K562 (cell line): Measurements from ENCODE around the gene ABR. TPM values are rescaled to one million over a fixed set of nuclear protein-coding genes. Genes with fewer than 3 reads are reported as not detected.

ENCODE experiments used
- ATAC-seq: fragments of 200-7000 bp; cut with Tn5 transposase; 3 replicates; pipeline ENCODE4 v1.9.1; 2020; ENCODE audit warnings: moderate library complexity
- BruUV-seq: library from RNA; stranded (reverse); fragments of 400-500 nt; replicated peaks from 2 replicates; lab custom pipeline; 2021; lab: Mats Ljungman, UMichigan
- CTCF ChIA-PET: fragments of 300-600 bp; formaldehyde crosslinking; extraction: SDS; loops from one replicate; lab custom pipeline; 2021; ENCODE audit warnings: low intra/inter-chr PET ratio; lab: Yijun Ruan, JAX
- POLR2A ChIA-PET: fragments of 300-600, 350-650 bp; sonication (Branson Sonifier 250); formaldehyde crosslinking; extraction: SDS; loops from one replicate; lab custom pipeline; 2021; ENCODE audit warnings: antibody characterized with exemption, inconsistent platforms; lab: Yijun Ruan, JAX
- DNase-seq, 4 experiments: peaks; one replicate each; pipeline versions ENCODE4 v3.0.0 to v3.0.0-alpha.2; 2011 to 2018; ENCODE audit warnings: low spot score in 3 of 4, mixed read lengths in 3 of 4; ENCODE audit errors: extremely low read depth in 1 of 4
- FAIRE-seq: peaks from 2 replicates; lab custom pipeline; 2011; peaks lifted over from hg19 to GRCh38; lab: Jason Lieb, UNC
- H2AFZ ChIP-seq: 2 replicates; pipeline ENCODE4 v1.6.0; 2011; ENCODE audit warnings: low read depth, low read length, control low read depth, inconsistent platforms
- H3K27ac ChIP-seq: fragments of 200-600 bp; 3 replicates; pipeline ENCODE4 v1.8.0; 2011; ENCODE audit warnings: low read depth, mild to moderate bottlenecking, control low read depth, inconsistent platforms, low read length, moderate library complexity, mixed read lengths; ENCODE audit errors: extremely low read depth
- H3K27me3 ChIP-seq, 2 experiments: fragments of 300-600 bp in 1 of 2; 2 replicates in 1 of 2; 3 replicates in 1 of 2; pipeline versions ENCODE4 v1.6.0 to v1.8.0; 2011; ENCODE audit warnings: inconsistent platforms in 2 of 2, low read length in 2 of 2, mild to moderate bottlenecking in 1 of 2, mixed read lengths in 1 of 2, moderate library complexity in 1 of 2; ENCODE audit not compliant: control insufficient read depth in 2 of 2, insufficient read depth in 2 of 2
- H3K36me3 ChIP-seq: fragments of 300-600 bp; 3 replicates; pipeline ENCODE4 v1.8.0; 2011; ENCODE audit warnings: mild to moderate bottlenecking, low read length, inconsistent platforms; ENCODE audit not compliant: control insufficient read depth, insufficient read depth
- H3K4me1 ChIP-seq, 2 experiments: fragments of 200-600 bp in 1 of 2; replicated peaks in 1 of 2; 2 replicates in 1 of 2; 3 replicates in 1 of 2; pipeline versions ENCODE4 v1.5.1 to v1.8.0; 2011; ENCODE audit warnings: inconsistent platforms in 2 of 2, low read length in 2 of 2, mild to moderate bottlenecking in 1 of 2, mixed read lengths in 1 of 2, moderate library complexity in 1 of 2; ENCODE audit not compliant: control insufficient read depth in 2 of 2, insufficient read depth in 2 of 2
- H3K4me2 ChIP-seq: 2 replicates; pipeline ENCODE4 v1.6.1; 2011; ENCODE audit warnings: low read length, control low read depth, inconsistent platforms, mixed read lengths; ENCODE audit not compliant: insufficient read depth
- H3K4me3 ChIP-seq: fragments of 200-600 bp; sonication (generic), shearing (Covaris generic); 2 replicates; pipeline ENCODE4 v1.5.1; 2016; ENCODE audit warnings: control low read depth, inconsistent platforms
- H3K79me2 ChIP-seq: fragments of 200-600 bp; 3 replicates; pipeline ENCODE4 v1.8.0; 2011; ENCODE audit warnings: low read length, inconsistent platforms; ENCODE audit not compliant: control insufficient read depth, insufficient read depth
- H3K9ac ChIP-seq, 2 experiments: 2 replicates each; pipeline versions ENCODE4 v1.6.0 to v1.6.1; 2011; ENCODE audit warnings: low read depth in 2 of 2, low read length in 2 of 2, control low read depth in 1 of 2, inconsistent platforms in 1 of 2, mild to moderate bottlenecking in 1 of 2, mixed read lengths in 1 of 2; ENCODE audit not compliant: insufficient read depth in 1 of 2
- H3K9me1 ChIP-seq: one replicate; pipeline ENCODE4 v1.6.0; 2011; ENCODE audit warnings: inconsistent platforms, mild to moderate bottlenecking, low read length, moderate library complexity; ENCODE audit not compliant: control insufficient read depth, insufficient read depth
- H3K9me3 ChIP-seq: replicated peaks from 2 replicates; pipeline ENCODE4 v1.5.1; 2011; ENCODE audit warnings: low read depth, low read length, inconsistent platforms; ENCODE audit not compliant: control insufficient read depth, insufficient read depth
- H4K20me1 ChIP-seq: replicated peaks from 2 replicates; pipeline ENCODE4 v1.6.1; 2011; ENCODE audit warnings: low read length, inconsistent platforms, mixed read lengths; ENCODE audit not compliant: control insufficient read depth, insufficient read depth
- DACH1 ChIP-seq: fragments of 450-650 bp; IDR thresholded peaks from 2 replicates; pipeline ENCODE4 v1.6.1; 2018; ENCODE audit not compliant: partially characterized antibody
- ELF1 ChIP-seq: fragments of 200-800 bp; sonication (Bioruptor generic); IDR thresholded peaks from 2 replicates; pipeline ENCODE4 v1.6.1; 2016; ENCODE audit warnings: missing genetic modification characterization, missing compliant biosample characterization
- ESRRB ChIP-seq: fragments of 250-450 bp; sonication (Bioruptor Pico); IDR thresholded peaks from 2 replicates; pipeline ENCODE4 v1.5.0; 2020; ENCODE audit warnings: mild to moderate bottlenecking, moderate library complexity, borderline replicate concordance
- ETV1 ChIP-seq: fragments of 450-650 bp; conservative IDR thresholded peaks from 2 replicates; pipeline ENCODE4 v1.6.1; 2016; ENCODE audit warnings: missing genetic modification characterization, control low read depth, low read depth, missing compliant biosample characterization
- FOXK1 ChIP-seq: sonication (generic); formaldehyde crosslinking; IDR thresholded peaks from 2 replicates; pipeline ENCODE4 v1.8.0; 2022; ENCODE audit warnings: missing genetic modification reagents, mild to moderate bottlenecking, borderline replicate concordance
- MYNN ChIP-seq, 2 experiments: sonication (generic); formaldehyde crosslinking in 1 of 2; IDR thresholded peaks; 2 replicates each; pipeline versions ENCODE4 v1.5.0 to v1.6.1; 2016 to 2020; ENCODE audit warnings: antibody characterized with exemption in 1 of 2, missing genetic modification reagents in 1 of 2
- NBN ChIP-seq: fragments of 450-650 bp; IDR thresholded peaks from 2 replicates; pipeline ENCODE4 v1.6.1; 2016; ENCODE audit warnings: low read depth, mild to moderate bottlenecking
- RBM15 ChIP-seq: fragments of 200-400 bp; formaldehyde crosslinking; IDR thresholded peaks from 2 replicates; pipeline ENCODE4 v1.6.1; 2018; ENCODE audit warnings: mild to moderate bottlenecking, low read length, moderate library complexity; ENCODE audit not compliant: insufficient read depth
- ZNF436 ChIP-seq: fragments of 250-450, 450-650 bp; sonication (Bioruptor Pico); formaldehyde crosslinking; IDR thresholded peaks from 2 replicates; pipeline ENCODE4 v1.7.0; 2020; ENCODE audit warnings: mild to moderate bottlenecking
- ZNF766 ChIP-seq: fragments of 200-800 bp; sonication (Bioruptor generic); conservative IDR thresholded peaks from 2 replicates; pipeline ENCODE4 v1.6.1; 2016; ENCODE audit warnings: missing genetic modification characterization, missing compliant biosample characterization
- WGBS: fragments of 100-300 bp; shearing (Covaris generic); methylation state at CpG from one replicate; pipeline ENCODE4 v1.1.6; 2016; ENCODE audit warnings: low coverage, mixed read lengths; ENCODE audit not compliant: insufficient coverage; ENCODE audit errors: missing lambda C conversion rate; 5-methylcytosine and 5-hydroxymethylcytosine counted together
- in situ Hi-C: fragments of 300-500 bp; cut with MboI; formaldehyde crosslinking; loops from 4 replicates; pipeline ENCODE4 v1.15.0; 2018; ENCODE audit warnings: inconsistent platforms, mixed read lengths
- intact Hi-C: fragments of 100-400 bp; cut with micrococcal nuclease; formaldehyde crosslinking; loops from 2 replicates; pipeline ENCODE4 v1.14.2; 2022
- polyA plus RNA-seq, 8 experiments: library from polyadenylated mRNA; depleted of rRNA in 4 of 8; stranded (reverse) in 5 of 8; unstranded in 3 of 8; fragments of >200 nt; fragmentation: Nextera tagmentation in 2 of 8; fragmentation: Illumina TruSeq in 1 of 8; extraction: Ambion mirVana in 2 of 8; extraction: Trizol in 1 of 8; gene quantifications; 2 replicates each; pipeline versions ENCODE4 v1.2.1 to v1.2.3, GENCODE V29; 2011 to 2014; ENCODE audit warnings: inconsistent platforms in 1 of 8, missing spikeins in 1 of 8
- total RNA-seq, 7 experiments: library from RNA; depleted of rRNA in 6 of 7; stranded (reverse); fragments of >200 nt in 6 of 7; fragmentation: Illumina TruSeq in 2 of 7; extraction: Trizol in 2 of 7; gene quantifications; 2 replicates each; pipeline versions ENCODE4 v1.2.1 to v1.2.3, GENCODE V29; 2011 to 2021; ENCODE audit warnings: low replicate concordance in 1 of 7
- TF ChIP-seq, protein P1 (sequence below): fragments of 250-450 bp; sonication (Bioruptor Pico); IDR thresholded peaks from 2 replicates; pipeline ENCODE4 v1.4.0; 2020; ENCODE audit warnings: mild to moderate bottlenecking, moderate library complexity
- TF ChIP-seq, protein P2 (sequence below): fragments of 250-450 bp; sonication (Bioruptor Pico); IDR thresholded peaks from 2 replicates; pipeline ENCODE4 v1.9.0; 2021; ENCODE audit warnings: mild to moderate bottlenecking

Gene ABR
- total and polyA plus RNA-seq, 9 of the 15 experiments (the other 6 are each of a cell fraction or from before 2014, with no cell fraction given): 0.07 to 1.6 (median 0.37) TPM; not detected in 1

DNA sequence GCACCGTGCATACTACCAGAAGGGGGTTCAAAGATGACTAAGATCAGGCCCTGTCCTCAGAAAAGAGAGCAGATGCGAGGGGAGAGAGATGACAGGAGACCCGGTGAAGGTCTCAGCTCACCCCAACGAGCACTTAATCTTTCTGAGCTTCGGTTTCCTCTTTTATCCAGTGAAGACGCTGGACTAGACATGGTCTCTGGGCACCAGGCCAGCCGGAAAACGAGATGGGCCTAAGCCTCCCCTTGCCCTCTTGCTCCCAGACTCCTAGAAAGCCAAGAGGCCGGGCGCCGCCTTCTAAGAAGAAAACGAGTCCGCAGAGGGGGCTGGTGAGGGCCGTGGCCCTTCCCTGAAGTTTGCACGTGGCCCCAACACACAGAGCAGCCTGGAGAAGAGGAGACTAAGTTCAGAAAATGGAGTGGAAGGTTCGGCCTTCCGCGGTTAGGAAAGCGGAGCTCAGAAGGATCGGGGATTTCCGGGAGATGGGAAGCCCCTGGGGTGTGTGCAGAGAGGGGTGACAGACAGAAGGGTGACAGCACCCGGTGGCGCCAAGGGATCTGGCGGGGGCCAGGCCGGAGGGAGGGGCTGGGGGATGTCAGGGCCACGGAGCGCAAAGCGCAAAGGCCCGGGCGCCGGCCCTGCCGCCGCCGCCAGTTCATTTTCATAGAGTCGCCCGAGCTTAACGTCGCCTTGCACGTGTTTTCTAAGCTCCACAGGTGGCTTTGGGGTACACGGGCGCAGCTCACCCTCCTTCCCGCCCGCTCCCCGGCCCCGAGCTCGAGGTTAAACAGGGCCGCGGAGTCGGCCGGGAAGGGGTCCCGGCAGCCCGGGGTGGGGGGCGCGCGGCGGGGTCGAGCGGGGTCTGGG lies 48.4 kb upstream of the ABR start:
- Histone ChIP-seq H3K79me2 (no peaks in the 10 kb centered on the region), H3K4me3 (no peak overlapping the region), H3K27me3 (peaks cover 0 to 39% of the 10 kb centered on the region in 2 experiments; a peak in 2 of 5 replicates), H3K36me3 (no peaks in the 10 kb centered on the region), H4K20me1 (no peaks in the 10 kb centered on the region), H3K9ac (no peak overlapping the region), H3K9me1 (no peaks in the 10 kb centered on the region), H2AFZ (no peak overlapping the region), H3K27ac (no peak overlapping the region), H3K9me3 (no peaks in the 10 kb centered on the region), H3K4me1 (peaks cover 0 to 22% of the 10 kb centered on the region in 2 experiments; a peak in 2 of 5 replicates), H3K4me2 (no peak overlapping the region)
- ChIA-PET POLR2A (interaction anchor here (0.7 kb wide), 1 partner anchor 14 kb away, joined by 3 read pairs; no protein-coding TSS in a partner anchor), CTCF (no interaction called here)
- intact Hi-C loops: no loop called here
- in situ Hi-C loops: no loop called here
- BruUV-seq: no TSS peak
- WGBS: 6% methylated on average over 30 of the region's 58 CpGs
- FAIRE-seq (no peak), ATAC-seq (no peak), DNase-seq (no peak)
- no peak for TF ChIP-seq FOXK1
- no peak for TF ChIP-seq DACH1
- TF ChIP-seq ZNF436 (CRISPR knock-in tag): no peak
- TF ChIP-seq ELF1 (tag): no peak
- TF ChIP-seq RBM15: no peak
- no peak for TF ChIP-seq ETV1
- TF ChIP-seq MYNN (IDR thresholded peaks at IDR 0.05): no peak
- TF ChIP-seq MYNN (CRISPR knock-in tag; IDR thresholded peaks at IDR 0.05): no peak
- no peak for TF ChIP-seq ESRRB
- no peak for TF ChIP-seq ZNF766
- TF ChIP-seq, protein P1, sequence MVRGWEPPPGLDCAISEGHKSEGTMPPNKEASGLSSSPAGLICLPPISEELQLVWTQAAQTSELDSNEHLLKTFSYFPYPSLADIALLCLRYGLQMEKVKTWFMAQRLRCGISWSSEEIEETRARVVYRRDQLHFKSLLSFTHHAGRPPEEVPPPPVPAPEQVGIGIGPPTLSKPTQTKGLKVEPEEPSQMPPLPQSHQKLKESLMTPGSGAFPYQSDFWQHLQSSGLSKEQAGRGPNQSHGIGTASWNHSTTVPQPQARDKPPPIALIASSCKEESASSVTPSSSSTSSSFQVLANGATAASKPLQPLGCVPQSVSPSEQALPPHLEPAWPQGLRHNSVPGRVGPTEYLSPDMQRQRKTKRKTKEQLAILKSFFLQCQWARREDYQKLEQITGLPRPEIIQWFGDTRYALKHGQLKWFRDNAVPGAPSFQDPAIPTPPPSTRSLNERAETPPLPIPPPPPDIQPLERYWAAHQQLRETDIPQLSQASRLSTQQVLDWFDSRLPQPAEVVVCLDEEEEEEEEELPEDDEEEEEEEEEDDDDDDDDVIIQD (CRISPR knock-in tag): no peak
- TF ChIP-seq, protein P2, sequence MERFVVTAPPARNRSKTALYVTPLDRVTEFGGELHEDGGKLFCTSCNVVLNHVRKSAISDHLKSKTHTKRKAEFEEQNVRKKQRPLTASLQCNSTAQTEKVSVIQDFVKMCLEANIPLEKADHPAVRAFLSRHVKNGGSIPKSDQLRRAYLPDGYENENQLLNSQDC (CRISPR knock-in tag): no peak
- no peak for TF ChIP-seq NBN
